A549 (cell line): ENCODE data around the gene FUBP1. TPM values are rescaled to one million over a fixed set of nuclear protein-coding genes. Genes with fewer than 3 reads are reported as not detected.
A peak's percentile ranks its signal among the peaks of the same experiment; 100 is the strongest.

Experiments
- ATAC-seq, 2 experiments: fragments of 200-7000 bp in 1 of 2; fragments of >200 bp in 1 of 2; cut with Nextera tagmentation in 1 of 2; cut with Tn5 transposase in 1 of 2; 3 replicates each; pipeline versions ENCODE4 v1.8.0 to v1.9.1; 2018 to 2020; ENCODE audit warnings: mild to moderate bottlenecking in 1 of 2, moderate library complexity in 1 of 2
- CTCF ChIA-PET: fragments of 300-600 bp; sonication (Branson Sonifier 250); formaldehyde crosslinking; extraction: SDS; loops from one replicate; lab custom pipeline; 2021; ENCODE audit warnings: antibody characterized with exemption, inconsistent platforms; lab: Yijun Ruan, JAX
- POLR2A ChIA-PET: fragments of 350-600 bp; formaldehyde crosslinking; extraction: SDS; loops from one replicate; lab custom pipeline; 2021; ENCODE audit warnings: antibody characterized with exemption, inconsistent platforms; lab: Yijun Ruan, JAX
- DNase-seq, 2 experiments: peaks; one replicate each; pipeline versions ENCODE4 v3.0.0 to v3.0.0-alpha.2; 2011 to 2016; ENCODE audit warnings: low read depth in 1 of 2, low spot score in 1 of 2
- FAIRE-seq: peaks from 2 replicates; lab custom pipeline; 2011; peaks lifted over from hg19 to GRCh38; lab: Jason Lieb, UNC
- H3K27ac ChIP-seq, 2 experiments: fragments of >200 bp; sonication (Bioruptor Twin); formaldehyde crosslinking; 3 replicates each; pipeline ENCODE4 v1.5.1; 2016 to 2017
- H3K4me1 ChIP-seq: fragments of >200 bp; sonication (Bioruptor Twin); formaldehyde crosslinking; 3 replicates; pipeline ENCODE4 v1.6.1; 2016
- H3K4me2 ChIP-seq: fragments of >200 bp; sonication (Bioruptor Twin); formaldehyde crosslinking; 3 replicates; pipeline ENCODE4 v1.6.1; 2016
- H3K4me3 ChIP-seq: fragments of >200 bp; sonication (Bioruptor Twin); formaldehyde crosslinking; 3 replicates; pipeline ENCODE4 v1.5.1; 2016
- H3K9me3 ChIP-seq: fragments of >200 bp; sonication (Bioruptor Twin); formaldehyde crosslinking; 3 replicates; pipeline ENCODE4 v1.6.1; 2016
- BCL3 ChIP-seq: fragments of >200 bp; sonication (Bioruptor Twin); formaldehyde crosslinking; IDR thresholded peaks from 3 replicates; pipeline ENCODE4 v1.6.1; 2016
- CEBPB ChIP-seq, 2 experiments: fragments of >200 bp in 1 of 2; sonication (Bioruptor Twin) in 1 of 2; formaldehyde crosslinking in 1 of 2; IDR thresholded peaks; 2 replicates each; pipeline ENCODE4 v1.6.1; 2012 to 2016
- CHD4 ChIP-seq: fragments of 200-600 bp; sonication (generic); IDR thresholded peaks from 2 replicates; pipeline ENCODE4 v1.6.1; 2016; ENCODE audit warnings: antibody characterized with exemption, mild to moderate bottlenecking, borderline replicate concordance
- EP300 ChIP-seq, 2 experiments: fragments of >200 bp; sonication (Bioruptor Twin); formaldehyde crosslinking; IDR thresholded peaks; 2 replicates in 1 of 2; 3 replicates in 1 of 2; pipeline ENCODE4 v1.6.1; 2016 to 2017
- FOSL2 ChIP-seq, 2 experiments: fragments of 450-650 bp in 1 of 2; fragments of >200 bp in 1 of 2; sonication (Bioruptor Twin) in 1 of 2; formaldehyde crosslinking; IDR thresholded peaks; 2 replicates each; pipeline versions ENCODE4 v1.5.0 to v1.6.1; 2016 to 2020; ENCODE audit warnings: mild to moderate bottlenecking in 1 of 2, moderate library complexity in 1 of 2
- HMGXB4 ChIP-seq: fragments of 250-450 bp; sonication (Bioruptor Pico); IDR thresholded peaks from 2 replicates; pipeline ENCODE4 v1.5.0; 2021; ENCODE audit warnings: mild to moderate bottlenecking, moderate library complexity, borderline replicate concordance
- HOXB13 ChIP-seq: fragments of 250-450 bp; sonication (Bioruptor Pico); IDR thresholded peaks from 2 replicates; pipeline ENCODE4 v1.5.0; 2020; ENCODE audit warnings: low read depth, mild to moderate bottlenecking, moderate library complexity
- JUN ChIP-seq, 2 experiments: fragments of >200 bp; sonication (Bioruptor Twin); formaldehyde crosslinking; IDR thresholded peaks; 2 replicates in 1 of 2; 3 replicates in 1 of 2; pipeline ENCODE4 v1.6.1; 2016 to 2017
- MAX ChIP-seq: IDR thresholded peaks from 2 replicates; pipeline ENCODE4 v1.6.1; 2012
- MAZ ChIP-seq: fragments of 150-350 bp; IDR thresholded peaks from 2 replicates; pipeline ENCODE4 v1.6.1; 2014; ENCODE audit warnings: antibody characterized with exemption, low read depth, low read length, borderline replicate concordance
- MYC ChIP-seq: IDR thresholded peaks from 2 replicates; pipeline ENCODE4 v1.6.1; 2012; ENCODE audit warnings: mild to moderate bottlenecking, inconsistent platforms, low read length, improper control_type of control experiment, borderline replicate concordance
- NPAS2 ChIP-seq: fragments of 250-450 bp; sonication (Bioruptor Pico); IDR thresholded peaks from 2 replicates; pipeline ENCODE4 v1.8.0; 2022; ENCODE audit warnings: mild to moderate bottlenecking, moderate library complexity, borderline replicate concordance
- NR3C1 ChIP-seq: fragments of >200 bp; sonication (Bioruptor Twin); formaldehyde crosslinking; IDR thresholded peaks from 3 replicates; pipeline ENCODE4 v1.6.1; 2017
- PBX3 ChIP-seq: IDR thresholded peaks from 2 replicates; pipeline ENCODE4 v1.6.1; 2012
- PHF8 ChIP-seq: fragments of 200-600 bp; sonication (generic); IDR thresholded peaks from 2 replicates; pipeline ENCODE4 v1.6.1; 2016; ENCODE audit warnings: low read depth, mild to moderate bottlenecking, antibody characterized with exemption, moderate library complexity, borderline replicate concordance
- RARB ChIP-seq: fragments of 250-450 bp; sonication (Bioruptor Pico); IDR thresholded peaks from 2 replicates; pipeline ENCODE4 v1.8.0; 2021; ENCODE audit warnings: mild to moderate bottlenecking, moderate library complexity
- REST ChIP-seq: fragments of 200-600 bp; sonication (generic); IDR thresholded peaks from 2 replicates; pipeline ENCODE4 v1.6.1; 2016; ENCODE audit warnings: antibody characterized with exemption, mild to moderate bottlenecking, moderate library complexity
- RFX5 ChIP-seq: fragments of 450-650 bp; IDR thresholded peaks from 2 replicates; pipeline ENCODE4 v1.7.1; 2014; ENCODE audit warnings: antibody characterized with exemption, mild to moderate bottlenecking, moderate library complexity
- RNF2 ChIP-seq: fragments of 200-600 bp; sonication (generic); IDR thresholded peaks from 2 replicates; pipeline ENCODE4 v1.6.1; 2016; ENCODE audit warnings: low read depth, mild to moderate bottlenecking, antibody characterized with exemption, moderate library complexity, borderline replicate concordance
- ZSCAN20 ChIP-seq: fragments of 250-450 bp; sonication (Bioruptor Pico); IDR thresholded peaks from 2 replicates; pipeline ENCODE4 v1.8.0; 2022; ENCODE audit warnings: mild to moderate bottlenecking, moderate library complexity
- WGBS: methylation state at CpG from one replicate; pipeline ENCODE4 v1.1.6; 2017; ENCODE audit errors: missing lambda C conversion rate; 5-methylcytosine and 5-hydroxymethylcytosine counted together
- polyA plus RNA-seq, 4 experiments: library from polyadenylated mRNA; depleted of rRNA in 3 of 4; stranded (reverse); fragments of >200 nt; fragmentation: RNase III in 1 of 4; extraction: RNeasy Plus Mini Kit Qiagen cat#74134 plus additional on column Dnase treatment in 1 of 4; gene quantifications; 2 replicates in 3 of 4; 3 replicates in 1 of 4; pipeline ENCODE4 v1.2.3, GENCODE V29; 2011 to 2017

FUBP1 gene
- polyA plus RNA-seq, 2 of the 4 experiments (the other 2 are of a cell fraction): 128 to 183 TPM

GRCh38 chr1:77975386-77975785 lies 3.5 kb downstream of the FUBP1 start:
- Histone ChIP-seq H3K27ac (0 out of 6 replicates have a peak overlapping the region, but pooled peaks of 1 of the 2 experiments have one; percentile 38), H3K4me2 (peak overlapping the region; percentile 97), H3K4me3 (peak overlapping the region; percentile 71; the same call in 2 of the 3 replicates), H3K9me3 (no peaks in the 10 kb centered on the region), H3K4me1 (peaks cover 33% of the 10 kb centered on the region)
- TF ChIP-seq BCL3 (no peak), CEBPB (IDR thresholded peaks at IDR 0.05) (no peak), CHD4 (no peak), RFX5 (no peak), MAZ (no peak), JUN (IDR thresholded peaks at IDR 0.05) (no peak), PHF8 (no peak), FOSL2 (IDR thresholded peaks at IDR 0.05) (no peak), FOSL2 (CRISPR knock-in tag; IDR thresholded peaks at IDR 0.05) (no peak)
- DNase-seq: no peak
- ChIA-PET CTCF (interaction anchor here (1.0 to 4.5 kb wide), 4 partner anchors 9 to 139 kb away, joined by 4 to 28 read pairs (median 6); no protein-coding TSS in a partner anchor), POLR2A (interaction anchor here (0.7 to 2.0 kb wide), 3 partner anchors 10 to 134 kb away, joined by 3 to 10 read pairs (median 5); partner anchors contain the start of gene DNAJB4)
- FAIRE-seq: no peak
- 20% methylated on average over 4 of the region's 4 CpGs for WGBS
- ATAC-seq: no peak

- no peak overlapping the region for H3K4me3 ChIP-seq
- CTCF ChIA-PET: no interaction called here
- DNase-seq: no peak
- no peak for TF ChIP-seq ZSCAN20
- no peak for TF ChIP-seq PBX3
- no peak for TF ChIP-seq NPAS2
- TF ChIP-seq NR3C1: no peak
- no peak for TF ChIP-seq PHF8
- TF ChIP-seq HOXB13: no peak
- no peak for TF ChIP-seq CHD4
- no peak for TF ChIP-seq MAX
- TF ChIP-seq EP300 (IDR thresholded peaks at IDR 0.05): no peak
- TF ChIP-seq REST: no peak
- no peak for TF ChIP-seq RNF2
- no peak for TF ChIP-seq MYC
- no peak for TF ChIP-seq HMGXB4 (CRISPR knock-in tag)
- no peak for TF ChIP-seq RARB
- TF ChIP-seq JUN (IDR thresholded peaks at IDR 0.05): no peak
- TF ChIP-seq, all 56 proteins: peak for 0
- H3K27ac ChIP-seq: no peak overlapping the region
- FAIRE-seq (no peak), ATAC-seq (no peak)
- H3K4me2 ChIP-seq: no peak overlapping the region
- peaks cover 40% of the 10 kb centered on the region for H3K4me1 ChIP-seq
- 90% methylated on average over 3 of the region's 3 CpGs for WGBS
- no peaks in the 10 kb centered on the region for H3K9me3 ChIP-seq
- POLR2A ChIA-PET: no interaction called here
Measured at GRCh38 chr1:77972080-77972479, 6.8 kb downstream of the FUBP1 start.
